GM12891 (cell line): Measurements from ENCODE around the gene DYNC1H1.

Source experiments
- PAX5 ChIP-seq: IDR thresholded peaks from 2 replicates; pipeline ENCODE4 v1.6.1; 2011; ENCODE audit warnings: low read length, moderate library complexity, mild to moderate bottlenecking; ENCODE audit not compliant: insufficient read depth, severe bottlenecking
- POLR2A ChIP-seq: IDR thresholded peaks from 2 replicates; pipeline ENCODE4 v1.6.1; 2011; ENCODE audit warnings: low read depth, low read length, control low read depth
- POLR2AphosphoS5 ChIP-seq: IDR thresholded peaks from 2 replicates; pipeline ENCODE4 v1.6.1; 2011; ENCODE audit warnings: low read depth, low read length, control low read depth
- POU2F2 ChIP-seq: IDR thresholded peaks from 2 replicates; pipeline ENCODE4 v1.6.1; 2011; ENCODE audit warnings: low read depth, mild to moderate bottlenecking, control low read depth, low read length, moderate library complexity
- SPI1 ChIP-seq: IDR thresholded peaks from 2 replicates; pipeline ENCODE4 v1.6.1; 2011; ENCODE audit warnings: low read depth, low read length, control low read depth
- TAF1 ChIP-seq: IDR thresholded peaks from 2 replicates; pipeline ENCODE4 v1.6.1; 2011; ENCODE audit warnings: low read depth, low read length, control low read depth

DNA sequence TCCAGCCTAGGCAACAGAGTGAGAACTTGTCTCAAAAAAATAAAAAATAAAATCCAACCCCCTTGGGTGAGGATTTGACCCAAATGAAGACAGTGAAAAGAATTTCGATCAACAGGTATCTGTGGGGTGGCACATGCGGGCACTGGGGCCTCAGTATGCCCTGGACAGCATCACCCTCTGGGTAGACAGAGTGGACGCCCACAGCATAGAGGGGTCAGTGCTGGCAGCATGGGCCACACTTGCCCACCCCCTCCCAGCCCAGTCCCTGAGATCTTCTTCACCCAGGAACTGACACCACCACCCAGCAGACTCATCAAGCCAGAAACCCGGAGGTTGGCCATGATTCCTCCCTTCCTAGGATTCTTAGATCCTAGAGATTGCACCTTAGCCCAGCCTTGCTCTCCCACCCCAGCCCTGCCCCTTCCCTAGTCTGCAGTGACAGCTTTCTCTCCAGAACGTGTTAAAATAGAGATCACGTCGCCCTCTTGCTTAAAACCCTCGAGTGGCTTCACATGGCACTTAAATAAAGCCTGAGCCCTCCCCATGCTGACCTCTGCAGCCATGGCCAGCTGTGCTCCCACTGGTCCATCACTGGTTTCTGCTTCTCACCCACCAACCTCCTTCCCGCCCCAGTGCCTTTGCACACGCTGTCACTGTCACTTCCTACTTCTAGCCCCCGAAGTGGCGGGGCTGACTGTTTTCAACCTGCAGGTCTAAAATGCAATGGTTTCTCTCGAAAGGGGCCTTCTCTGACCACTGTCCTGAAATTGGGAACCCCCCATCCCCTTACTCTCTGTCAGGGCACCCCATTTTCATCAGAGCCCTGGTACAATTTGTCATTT is 26.2 kb upstream of the DYNC1H1 start:
- TF ChIP-seq POLR2A: no peak
- TF ChIP-seq TAF1: no peak
- TF ChIP-seq SPI1: no peak
- no peak for TF ChIP-seq POLR2AphosphoS5
- TF ChIP-seq PAX5: no peak
- no peak for TF ChIP-seq POU2F2
